Activated CD8-positive, alpha-beta memory T cell treated with anti-CD3 and anti-CD28 coated beads for 1 hour (primary cell): ENCODE measurements around the gene PTX4.
"Not testable (repeated sequence)": the region's sequence is repeated elsewhere in the genome, so short reads cannot be mapped to it uniquely, and the experiment has no call there.

Experiments
- DNase-seq, 2 donors: peaks; one replicate each; pipeline ENCODE4 v3.0.0-alpha.2; 2020; ENCODE audit warnings: low read depth in 1 of 2; ENCODE audit errors: extremely low read depth in 1 of 2

PTX4 gene

GRCh38 chr16:1486551-1487390 lies 2.0 kb downstream of the PTX4 start:
- no peak for DNase-seq

- DNase-seq = no peak
These were observed 2.8 kb downstream of the PTX4 start for GRCh38 chr16:1485847-1486496.

GRCh38 chr16:1481906-1482835 lies 6.6 kb downstream of the PTX4 start:
- no peak for DNase-seq

- DNase-seq = not testable (repeated sequence)
These were observed 9.8 kb downstream of the PTX4 start for GRCh38 chr16:1478937-1479336.

- DNase-seq = no peak
These were observed 11.7 kb downstream of the PTX4 start for GRCh38 chr16:1477033-1477432.

- no peak for DNase-seq
These were observed 13.1 kb downstream of the PTX4 start for GRCh38 chr16:1475552-1476114.

- DNase-seq = peak; percentile 44 to 81
These were observed 13.8 kb downstream of the PTX4 start, which contains the start of gene CLCN7 for GRCh38 chr16:1474796-1475551. Gene CLCN7 (minus strand): TSS chr16:1475028. CDS start chr16:1474974, 54 bp downstream.

- no peak for DNase-seq
These were observed 14.5 kb downstream of the PTX4 start for GRCh38 chr16:1474082-1474795.

GRCh38 chr16:1472974-1473373 lies 15.8 kb downstream of the PTX4 start:
- DNase-seq = no peak

- DNase-seq = no peak
These were observed 17.1 kb downstream of the PTX4 start for GRCh38 chr16:1471569-1472194.

GRCh38 chr16:1470481-1471251 lies 18.1 kb downstream of the PTX4 start:
- no peak for DNase-seq

GRCh38 chr16:1469693-1470201 lies 19.0 kb downstream of the PTX4 start:
- no peak for DNase-seq

GRCh38 chr16:1469141-1469540 lies 19.6 kb downstream of the PTX4 start:
- not testable (repeated sequence) for DNase-seq

GRCh38 chr16:1468426-1468810 lies 20.3 kb downstream of the PTX4 start:
- no peak for DNase-seq

- no peak for DNase-seq
These were observed 21.7 kb downstream of the PTX4 start for GRCh38 chr16:1466968-1467521.

- DNase-seq = no peak
These were observed 22.7 kb downstream of the PTX4 start for GRCh38 chr16:1466054-1466453.

GRCh38 chr16:1465567-1465915 lies 23.2 kb downstream of the PTX4 start:
- DNase-seq = no peak
